ENCODE measurements around the gene WDR83.
"Not testable (repeated sequence)": the region's sequence is repeated elsewhere in the genome, so short reads cannot be mapped to it uniquely, and the experiment has no call there.

- TF ChIP-seq TEAD4 (IDR thresholded peaks at IDR 0.05; ENCODE audit: low read depth, low read length); SP4 (IDR thresholded peaks at IDR 0.05; ENCODE audit: low read length); CTCF (IDR thresholded peaks at IDR 0.05; ENCODE audit: control extremely low read depth in 1 of 3, insufficient read depth in 1 of 3, low read depth in 1 of 3, low read length in 3 of 3); EP300 (IDR thresholded peaks at IDR 0.05; ENCODE audit: borderline replicate concordance in 1 of 2, low read depth in 2 of 2, low read length in 2 of 2); CHD2 (IDR thresholded peaks at IDR 0.05; ENCODE audit: low read length); SRF (IDR thresholded peaks at IDR 0.05; ENCODE audit: low read depth, low read length); POLR2A (IDR thresholded peaks at IDR 0.05; ENCODE audit: control extremely low read depth in 1 of 2, low read depth in 2 of 2, low read length in 2 of 2); CEBPB (IDR thresholded peaks at IDR 0.05; ENCODE audit: low read depth, low read length); CBX8 (IDR thresholded peaks at IDR 0.05; ENCODE audit: borderline replicate concordance, low read depth, low read length): not testable (repeated sequence)
- TF ChIP-seq, protein P1, sequence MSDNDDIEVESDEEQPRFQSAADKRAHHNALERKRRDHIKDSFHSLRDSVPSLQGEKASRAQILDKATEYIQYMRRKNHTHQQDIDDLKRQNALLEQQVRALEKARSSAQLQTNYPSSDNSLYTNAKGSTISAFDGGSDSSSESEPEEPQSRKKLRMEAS (IDR thresholded peaks at IDR 0.05) = not testable (repeated sequence)
These were observed 46.7 kb downstream of the WDR83 start for GRCh38 chr19:12713304-12713703.

All from H1 (cell line).